ENCODE results near the gene TTC39A. TPM values are rescaled to one million over a fixed set of nuclear protein-coding genes. Genes with fewer than 3 reads are reported as not detected.

The TTC39A gene
- total RNA-seq, 1 donor from 2014 or later, result 11.5 TPM

- no peaks in the 10 kb centered on the region for H3K27me3 ChIP-seq
- H3K9me3 ChIP-seq, result no peaks in the 10 kb centered on the region
- no peak overlapping the region for H3K4me3 ChIP-seq
- H3K36me3 ChIP-seq, result no peaks in the 10 kb centered on the region
- intact Hi-C loops (cut with DNase I), result no loop called here
- peaks cover 39% of the 10 kb centered on the region for H3K4me1 ChIP-seq
- H3K27ac ChIP-seq, result no peak overlapping the region
- TF ChIP-seq CTCF (IDR thresholded peaks at IDR 0.05) (no peak), POLR2AphosphoS5 (IDR thresholded peaks at IDR 0.05; ENCODE audit: insufficient read depth in 1 of 2, low read depth in 1 of 2) (no peak), POLR2A (IDR thresholded peaks at IDR 0.05) (no peak)
- no peak for DNase-seq (ENCODE audit: extremely low spot score in 2 of 2)
Measured at GRCh38 chr1:51316846-51317120, 13.6 kb downstream of the TTC39A start.

- Histone ChIP-seq H3K27me3 (no peaks in the 10 kb centered on the region), H3K4me3 (no peak overlapping the region), H3K36me3 (no peaks in the 10 kb centered on the region), H3K9me3 (no peaks in the 10 kb centered on the region), H3K4me1 (peaks cover 36% of the 10 kb centered on the region), H3K27ac (no peak overlapping the region)
- intact Hi-C loops (cut with DNase I), result no loop called here
- no peak for TF ChIP-seq POLR2AphosphoS5 (IDR thresholded peaks at IDR 0.05; ENCODE audit: insufficient read depth in 1 of 2, low read depth in 1 of 2)
- no peak for TF ChIP-seq POLR2A (IDR thresholded peaks at IDR 0.05)
- TF ChIP-seq CTCF (IDR thresholded peaks at IDR 0.05), result no peak
- DNase-seq (ENCODE audit: extremely low spot score in 2 of 2), result no peak
Measured at GRCh38 chr1:51316113-51316845, 14.1 kb downstream of the TTC39A start.

GRCh38 chr1:51314974-51315373 lies 15.4 kb downstream of the TTC39A start:
- no peak overlapping the region for H3K4me3 ChIP-seq
- intact Hi-C loops (cut with DNase I), result no loop called here
- DNase-seq (ENCODE audit: extremely low spot score in 2 of 2), result no peak
- H3K27ac ChIP-seq, result peak overlapping the region; percentile 82
- H3K36me3 ChIP-seq, result no peaks in the 10 kb centered on the region
- H3K9me3 ChIP-seq, result no peaks in the 10 kb centered on the region
- no peaks in the 10 kb centered on the region for H3K27me3 ChIP-seq
- TF ChIP-seq CTCF (IDR thresholded peaks at IDR 0.05), result no peak
- TF ChIP-seq POLR2A (IDR thresholded peaks at IDR 0.05), result no peak
- no peak for TF ChIP-seq POLR2AphosphoS5 (IDR thresholded peaks at IDR 0.05; ENCODE audit: insufficient read depth in 1 of 2, low read depth in 1 of 2)
- peaks cover 36% of the 10 kb centered on the region for H3K4me1 ChIP-seq

GRCh38 chr1:51313961-51314777 lies 16.2 kb downstream of the TTC39A start:
- DNase-seq (ENCODE audit: extremely low spot score in 2 of 2), result no peak
- intact Hi-C loops (cut with DNase I), result no loop called here
- Histone ChIP-seq H3K4me3 (peak overlapping the region in 1 of 2 donors; percentile 5), H3K27me3 (no peaks in the 10 kb centered on the region), H3K27ac (peak overlapping the region; percentile 82), H3K9me3 (no peaks in the 10 kb centered on the region), H3K36me3 (no peaks in the 10 kb centered on the region), H3K4me1 (peaks cover 36% of the 10 kb centered on the region)
- TF ChIP-seq CTCF (IDR thresholded peaks at IDR 0.05) (no peak), POLR2A (IDR thresholded peaks at IDR 0.05) (no peak), POLR2AphosphoS5 (IDR thresholded peaks at IDR 0.05; ENCODE audit: insufficient read depth in 1 of 2, low read depth in 1 of 2) (peak; percentile 36 to 51)

Data from vagina (tissue), 2 donors.